NCI-H2107 treated with DMSO at 0.1 percent for 48 hours (cell line): ENCODE measurements around the gene THAP6.

Source experiments
- DNase-seq: peaks from one replicate; lab custom pipeline; 2025; ENCODE audit not compliant: unreplicated experiment; lab: John Stamatoyannopoulos, UW

THAP6 gene

DNA sequence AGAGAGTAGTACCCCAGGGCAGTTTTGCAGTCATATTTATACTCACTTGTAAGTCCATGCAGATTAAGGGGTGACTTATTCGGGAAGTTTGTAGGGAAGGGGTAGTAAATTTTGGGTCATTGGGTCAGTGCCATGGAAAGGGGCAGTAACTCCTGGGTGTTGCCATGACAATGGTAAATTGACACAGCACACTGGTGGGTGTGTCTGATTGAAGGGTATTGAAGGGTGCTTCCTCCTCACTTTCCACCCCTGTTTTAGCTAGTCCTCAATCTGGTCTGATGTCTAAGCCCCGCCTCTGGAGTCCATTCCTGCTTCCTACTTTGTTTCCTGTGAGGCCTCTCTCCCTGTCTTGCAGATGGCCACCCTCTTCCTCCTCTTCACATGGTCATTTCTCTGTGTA, 53.5 kb downstream of the THAP6 start:
- DNase-seq: no peak
